ENCODE measurements around the gene BACH1.

DNA sequence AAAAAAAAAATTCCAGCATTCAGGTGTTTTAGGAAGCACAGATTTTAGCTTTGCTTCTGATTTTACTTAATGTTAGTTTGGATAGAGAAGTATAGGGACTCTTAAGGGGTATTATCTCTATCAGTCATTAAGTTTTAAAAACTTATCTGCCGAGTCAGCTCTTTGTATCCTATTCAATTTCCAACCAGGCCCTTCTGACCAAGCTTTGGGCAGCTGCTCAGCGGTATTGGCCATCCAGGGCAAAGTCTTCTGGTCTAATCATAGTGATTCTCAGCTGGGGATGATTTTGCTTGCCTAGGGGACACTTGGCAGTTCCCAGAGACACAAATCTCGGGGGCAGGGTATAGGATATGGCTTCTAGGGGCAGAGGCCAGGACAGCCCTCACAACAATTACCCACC is 47.6 kb downstream of the BACH1 start:
- TF ChIP-seq, protein P1, sequence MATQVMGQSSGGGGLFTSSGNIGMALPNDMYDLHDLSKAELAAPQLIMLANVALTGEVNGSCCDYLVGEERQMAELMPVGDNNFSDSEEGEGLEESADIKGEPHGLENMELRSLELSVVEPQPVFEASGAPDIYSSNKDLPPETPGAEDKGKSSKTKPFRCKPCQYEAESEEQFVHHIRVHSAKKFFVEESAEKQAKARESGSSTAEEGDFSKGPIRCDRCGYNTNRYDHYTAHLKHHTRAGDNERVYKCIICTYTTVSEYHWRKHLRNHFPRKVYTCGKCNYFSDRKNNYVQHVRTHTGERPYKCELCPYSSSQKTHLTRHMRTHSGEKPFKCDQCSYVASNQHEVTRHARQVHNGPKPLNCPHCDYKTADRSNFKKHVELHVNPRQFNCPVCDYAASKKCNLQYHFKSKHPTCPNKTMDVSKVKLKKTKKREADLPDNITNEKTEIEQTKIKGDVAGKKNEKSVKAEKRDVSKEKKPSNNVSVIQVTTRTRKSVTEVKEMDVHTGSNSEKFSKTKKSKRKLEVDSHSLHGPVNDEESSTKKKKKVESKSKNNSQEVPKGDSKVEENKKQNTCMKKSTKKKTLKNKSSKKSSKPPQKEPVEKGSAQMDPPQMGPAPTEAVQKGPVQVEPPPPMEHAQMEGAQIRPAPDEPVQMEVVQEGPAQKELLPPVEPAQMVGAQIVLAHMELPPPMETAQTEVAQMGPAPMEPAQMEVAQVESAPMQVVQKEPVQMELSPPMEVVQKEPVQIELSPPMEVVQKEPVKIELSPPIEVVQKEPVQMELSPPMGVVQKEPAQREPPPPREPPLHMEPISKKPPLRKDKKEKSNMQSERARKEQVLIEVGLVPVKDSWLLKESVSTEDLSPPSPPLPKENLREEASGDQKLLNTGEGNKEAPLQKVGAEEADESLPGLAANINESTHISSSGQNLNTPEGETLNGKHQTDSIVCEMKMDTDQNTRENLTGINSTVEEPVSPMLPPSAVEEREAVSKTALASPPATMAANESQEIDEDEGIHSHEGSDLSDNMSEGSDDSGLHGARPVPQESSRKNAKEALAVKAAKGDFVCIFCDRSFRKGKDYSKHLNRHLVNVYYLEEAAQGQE (IDR thresholded peaks at IDR 0.05; ENCODE audit: low read depth, low read length): no peak
- no peak for TF ChIP-seq CHD2 (IDR thresholded peaks at IDR 0.05; ENCODE audit: low read length, partially characterized antibody)
- no peak for TF ChIP-seq RXRA (IDR thresholded peaks at IDR 0.05; ENCODE audit: borderline replicate concordance, low read depth)
- TF ChIP-seq, protein P2, sequence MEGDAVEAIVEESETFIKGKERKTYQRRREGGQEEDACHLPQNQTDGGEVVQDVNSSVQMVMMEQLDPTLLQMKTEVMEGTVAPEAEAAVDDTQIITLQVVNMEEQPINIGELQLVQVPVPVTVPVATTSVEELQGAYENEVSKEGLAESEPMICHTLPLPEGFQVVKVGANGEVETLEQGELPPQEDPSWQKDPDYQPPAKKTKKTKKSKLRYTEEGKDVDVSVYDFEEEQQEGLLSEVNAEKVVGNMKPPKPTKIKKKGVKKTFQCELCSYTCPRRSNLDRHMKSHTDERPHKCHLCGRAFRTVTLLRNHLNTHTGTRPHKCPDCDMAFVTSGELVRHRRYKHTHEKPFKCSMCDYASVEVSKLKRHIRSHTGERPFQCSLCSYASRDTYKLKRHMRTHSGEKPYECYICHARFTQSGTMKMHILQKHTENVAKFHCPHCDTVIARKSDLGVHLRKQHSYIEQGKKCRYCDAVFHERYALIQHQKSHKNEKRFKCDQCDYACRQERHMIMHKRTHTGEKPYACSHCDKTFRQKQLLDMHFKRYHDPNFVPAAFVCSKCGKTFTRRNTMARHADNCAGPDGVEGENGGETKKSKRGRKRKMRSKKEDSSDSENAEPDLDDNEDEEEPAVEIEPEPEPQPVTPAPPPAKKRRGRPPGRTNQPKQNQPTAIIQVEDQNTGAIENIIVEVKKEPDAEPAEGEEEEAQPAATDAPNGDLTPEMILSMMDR (IDR thresholded peaks at IDR 0.05): no peak
